Gastroesophageal sphincter (tissue), 4 donors: Measurements from ENCODE around the gene C7. TPM values are rescaled to one million over a fixed set of nuclear protein-coding genes. Genes with fewer than 3 reads are reported as not detected.

Experiments
- ATAC-seq: fragments of 150-250 bp; one replicate; pipeline ENCODE4 v1.9.1; 2016; ENCODE audit warnings: mild to moderate bottlenecking, moderate library complexity
- H3K27ac ChIP-seq, 4 donors: fragments of 200-600 bp; sonication (generic) in 3 of 4; 1 replicate in 3 of 4; 2 replicates in 1 of 4; pipeline ENCODE4 v1.5.1; 2016 to 2019
- H3K27me3 ChIP-seq: fragments of 200-600 bp; sonication (generic); one replicate; pipeline ENCODE4 v1.5.1; 2019
- H3K36me3 ChIP-seq, 2 donors: fragments of 200-600 bp; sonication (generic); one replicate each; pipeline ENCODE4 v1.5.1; 2019; ENCODE audit warnings: control low read depth in 1 of 2
- H3K4me1 ChIP-seq, 3 donors: fragments of 200-600 bp; sonication (generic); 1 replicate in 2 of 3; 2 replicates in 1 of 3; pipeline ENCODE4 v1.5.1; 2016 to 2019; ENCODE audit warnings: control low read depth in 2 of 3
- H3K4me3 ChIP-seq, 2 donors: fragments of 200-600 bp; sonication (generic); one replicate each; pipeline ENCODE4 v1.5.1; 2019; ENCODE audit warnings: mild to moderate bottlenecking in 1 of 2, moderate library complexity in 1 of 2
- H3K9me3 ChIP-seq, 3 donors: fragments of 200-600 bp; sonication (generic); one replicate each; pipeline ENCODE4 v1.5.1; 2017 to 2019; ENCODE audit warnings: control low read depth in 2 of 3
- EP300 ChIP-seq: sonication (generic); formaldehyde crosslinking; IDR thresholded peaks from one replicate; pipeline ENCODE4 v1.6.1; 2017; ENCODE audit warnings: antibody characterized with exemption, mild to moderate bottlenecking
- POLR2A ChIP-seq, 2 donors: fragments of 450-650 bp; IDR thresholded peaks; one replicate each; pipeline ENCODE4 v1.6.1; 2017; ENCODE audit warnings: antibody characterized with exemption in 2 of 2, mild to moderate bottlenecking in 2 of 2, moderate library complexity in 1 of 2
- POLR2AphosphoS5 ChIP-seq: sonication (generic); formaldehyde crosslinking; IDR thresholded peaks from one replicate; pipeline ENCODE4 v1.6.1; 2017; ENCODE audit warnings: antibody characterized with exemption
- WGBS, 2 donors: methylation state at CpG; one replicate each; pipeline ENCODE4 v1.1.5; 2018; ENCODE audit warnings: low coverage in 1 of 2; 5-methylcytosine and 5-hydroxymethylcytosine counted together
- total RNA-seq, 4 donors: library from RNA; depleted of rRNA; stranded (reverse); fragments of >200 nt; gene quantifications; one replicate each; pipeline ENCODE4 v1.1.0, GENCODE V29; 2016
- TF ChIP-seq, protein P1 (sequence below), 4 experiments: fragments of 200-600 bp in 2 of 4; fragments of 450-650 bp in 2 of 4; sonication (generic) in 1 of 4; IDR thresholded peaks; one replicate each; pipeline ENCODE4 v1.5.1; 2017 to 2019; ENCODE audit warnings: antibody characterized with exemption in 4 of 4, mild to moderate bottlenecking in 2 of 4, moderate library complexity in 2 of 4

The C7 gene
- total RNA-seq, 4 donors from 2014 or later, result 396 to 929 (median 694) TPM

DNA sequence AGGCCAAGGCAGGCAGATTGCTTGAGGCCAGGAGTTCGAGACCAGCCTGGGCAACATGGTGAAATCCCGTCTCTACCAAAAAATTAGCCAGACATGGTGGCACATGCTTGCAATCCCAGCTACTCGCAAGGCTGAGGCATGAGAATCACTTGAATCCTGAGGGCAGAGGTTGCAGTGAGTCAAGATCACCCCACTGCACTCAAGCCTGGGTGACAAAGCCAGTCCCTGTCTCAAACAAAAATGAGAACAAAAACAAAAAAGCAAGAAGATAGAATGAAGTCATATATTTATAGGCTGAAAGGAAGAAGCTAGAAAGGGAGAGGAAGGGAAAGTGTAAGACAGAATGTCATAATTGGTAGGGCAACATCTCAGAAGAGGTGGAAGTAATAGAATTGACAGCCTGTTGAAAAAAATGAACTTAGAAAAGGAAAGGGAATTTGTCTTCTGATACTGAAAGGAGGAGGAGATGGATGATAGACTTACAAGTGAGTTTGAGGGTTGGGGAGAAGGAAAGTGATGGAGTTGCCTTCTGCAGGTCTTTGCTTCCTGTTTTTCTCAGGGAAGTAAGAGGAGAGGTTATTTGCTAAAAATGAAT is 35.9 kb upstream of the C7 start:
- Histone ChIP-seq H3K4me3 (no peak overlapping the region), H3K27ac (no peak overlapping the region), H3K36me3 (no peaks in the 10 kb centered on the region), H3K9me3 (no peaks in the 10 kb centered on the region), H3K27me3 (peaks cover 6% of the 10 kb centered on the region), H3K4me1 (no peaks in the 10 kb centered on the region)
- WGBS, 2 donors, result 70 to 86% methylated on average over 2 to 3 of the region's 3 CpGs
- no peak for ATAC-seq
- TF ChIP-seq POLR2AphosphoS5 (no peak), EP300 (no peak), POLR2A (IDR thresholded peaks at IDR 0.05) (no peak)
- TF ChIP-seq, protein P1, sequence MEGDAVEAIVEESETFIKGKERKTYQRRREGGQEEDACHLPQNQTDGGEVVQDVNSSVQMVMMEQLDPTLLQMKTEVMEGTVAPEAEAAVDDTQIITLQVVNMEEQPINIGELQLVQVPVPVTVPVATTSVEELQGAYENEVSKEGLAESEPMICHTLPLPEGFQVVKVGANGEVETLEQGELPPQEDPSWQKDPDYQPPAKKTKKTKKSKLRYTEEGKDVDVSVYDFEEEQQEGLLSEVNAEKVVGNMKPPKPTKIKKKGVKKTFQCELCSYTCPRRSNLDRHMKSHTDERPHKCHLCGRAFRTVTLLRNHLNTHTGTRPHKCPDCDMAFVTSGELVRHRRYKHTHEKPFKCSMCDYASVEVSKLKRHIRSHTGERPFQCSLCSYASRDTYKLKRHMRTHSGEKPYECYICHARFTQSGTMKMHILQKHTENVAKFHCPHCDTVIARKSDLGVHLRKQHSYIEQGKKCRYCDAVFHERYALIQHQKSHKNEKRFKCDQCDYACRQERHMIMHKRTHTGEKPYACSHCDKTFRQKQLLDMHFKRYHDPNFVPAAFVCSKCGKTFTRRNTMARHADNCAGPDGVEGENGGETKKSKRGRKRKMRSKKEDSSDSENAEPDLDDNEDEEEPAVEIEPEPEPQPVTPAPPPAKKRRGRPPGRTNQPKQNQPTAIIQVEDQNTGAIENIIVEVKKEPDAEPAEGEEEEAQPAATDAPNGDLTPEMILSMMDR (IDR thresholded peaks at IDR 0.05), result no peak

DNA sequence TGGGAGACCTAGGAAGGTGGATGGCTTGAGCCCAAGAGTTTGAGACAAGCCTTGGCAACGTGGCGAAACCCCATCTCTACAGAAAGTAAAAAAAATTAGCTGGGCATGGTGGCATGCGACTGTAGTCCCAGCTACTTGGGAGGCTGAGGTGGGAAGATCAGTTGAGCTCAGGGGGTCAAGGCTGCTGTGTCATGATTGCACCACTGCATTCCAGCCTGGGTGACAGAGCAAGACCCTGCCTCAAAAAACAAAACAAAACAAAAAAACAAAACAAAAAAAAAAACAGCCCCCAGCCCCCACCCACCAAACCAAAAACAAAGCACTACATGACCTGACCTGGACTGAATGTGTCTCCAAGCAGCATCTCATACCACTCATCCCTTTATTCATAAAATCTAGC is 33.3 kb upstream of the C7 start:
- H3K36me3 ChIP-seq, result no peaks in the 10 kb centered on the region
- no peak for ATAC-seq
- no peak overlapping the region for H3K27ac ChIP-seq
- 33 to 90% methylated on average over 1 to 2 of the region's 3 CpGs for WGBS, 2 donors
- H3K4me1 ChIP-seq, result no peaks in the 10 kb centered on the region
- peaks cover 6% of the 10 kb centered on the region for H3K27me3 ChIP-seq
- H3K4me3 ChIP-seq, result no peak overlapping the region
- H3K9me3 ChIP-seq, result no peaks in the 10 kb centered on the region
- TF ChIP-seq POLR2A (IDR thresholded peaks at IDR 0.05), result no peak
- no peak for TF ChIP-seq POLR2AphosphoS5
- TF ChIP-seq EP300, result no peak
- TF ChIP-seq, protein P1 (IDR thresholded peaks at IDR 0.05), result no peak

DNA sequence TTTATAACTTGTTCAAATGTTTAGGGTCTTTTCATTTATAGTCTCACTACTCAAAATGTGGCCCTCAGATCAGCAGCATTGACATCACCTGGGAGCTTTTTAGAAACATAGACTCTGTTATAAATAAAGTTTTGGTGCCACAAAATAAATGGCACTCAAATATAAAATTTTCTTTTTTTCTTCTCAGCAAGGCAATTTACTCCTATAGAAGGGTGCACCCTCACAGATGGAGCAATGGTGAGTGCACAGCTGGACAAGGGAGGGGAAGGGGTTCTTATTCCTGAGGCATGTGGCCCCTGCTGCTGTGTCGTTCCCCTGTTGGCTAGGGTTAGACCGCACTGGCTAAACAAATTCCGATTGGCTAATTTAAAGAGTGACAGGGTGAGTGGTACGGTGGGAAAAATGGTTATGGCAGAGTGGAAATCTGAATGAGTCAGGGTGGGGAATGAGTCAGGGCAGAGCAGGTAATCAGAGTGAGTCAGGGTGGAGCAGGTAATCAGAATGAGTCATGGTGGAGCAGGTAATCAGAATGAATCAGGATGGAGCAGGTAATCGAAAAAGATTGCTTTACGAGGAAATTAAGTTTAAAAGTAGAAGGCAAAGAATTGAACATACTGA is 31.8 kb upstream of the C7 start:
- no peaks in the 10 kb centered on the region for H3K27me3 ChIP-seq
- 67 to 85% methylated on average over 3 to 6 of the region's 6 CpGs for WGBS, 2 donors
- H3K9me3 ChIP-seq, result no peaks in the 10 kb centered on the region
- no peak overlapping the region for H3K4me3 ChIP-seq
- TF ChIP-seq, protein P1 (IDR thresholded peaks at IDR 0.05), result no peak
- TF ChIP-seq POLR2AphosphoS5 (no peak), EP300 (no peak), POLR2A (IDR thresholded peaks at IDR 0.05) (no peak)
- H3K36me3 ChIP-seq, result no peaks in the 10 kb centered on the region
- no peaks in the 10 kb centered on the region for H3K4me1 ChIP-seq
- ATAC-seq, result no peak
- H3K27ac ChIP-seq, result no peak overlapping the region

DNA sequence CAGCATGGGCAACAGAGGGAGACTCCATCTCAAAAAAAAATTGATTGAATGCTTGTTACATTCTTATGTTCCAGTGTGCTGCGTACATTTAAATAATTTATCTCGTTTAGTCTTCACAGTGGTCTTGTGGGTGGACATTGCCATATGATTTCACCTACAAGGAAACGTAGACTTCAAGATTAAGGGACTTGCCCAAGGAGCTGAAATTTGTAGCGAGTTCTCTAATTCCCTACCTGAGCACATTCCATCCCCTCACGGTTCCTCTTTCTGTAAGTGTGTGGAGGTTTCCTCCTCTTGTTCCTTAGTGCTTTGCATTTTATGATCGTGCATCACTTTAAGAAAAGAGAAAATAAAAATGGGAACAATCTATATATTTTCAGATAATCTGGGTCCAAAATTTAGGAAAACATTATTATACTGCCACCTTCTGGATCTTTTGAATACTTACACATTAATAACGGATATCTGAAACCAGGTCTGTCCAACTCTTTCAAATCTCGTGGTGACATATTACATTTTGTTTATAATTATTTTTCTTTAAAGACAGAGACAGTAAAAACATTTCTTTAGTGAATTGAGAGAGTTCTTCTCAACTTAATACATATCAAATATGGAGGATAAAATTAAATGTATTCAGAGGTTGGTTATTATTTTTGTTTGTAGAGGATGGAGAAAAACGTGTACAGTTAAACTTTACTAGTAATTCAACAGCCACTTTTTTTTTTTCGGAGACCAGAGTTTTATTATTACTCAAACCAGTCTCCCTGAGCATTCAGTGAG is 29.9 kb upstream of the C7 start:
- Histone ChIP-seq H3K4me3 (no peak overlapping the region), H3K4me1 (no peaks in the 10 kb centered on the region), H3K27me3 (no peaks in the 10 kb centered on the region), H3K36me3 (no peaks in the 10 kb centered on the region), H3K9me3 (no peaks in the 10 kb centered on the region), H3K27ac (no peak overlapping the region)
- WGBS, 2 donors, result 23 to 29% methylated on average over 10 of the region's 10 CpGs
- peak; percentile 48 for ATAC-seq
- no peak for TF ChIP-seq EP300
- TF ChIP-seq, protein P1 (IDR thresholded peaks at IDR 0.05), result peak; percentile 46 to 59 (median 50)
